Smooth muscle cell (in vitro differentiated cells): ENCODE results near the gene FHOD3. TPM values are rescaled to one million over a fixed set of nuclear protein-coding genes. Genes with fewer than 3 reads are reported as not detected.

Source experiments
- DNase-seq: peaks from one replicate; lab custom pipeline; 2025; ENCODE audit not compliant: unreplicated experiment; lab: John Stamatoyannopoulos, UW
- H2AFZ ChIP-seq: fragments of 200-600 bp; sonication (generic); 2 replicates; pipeline ENCODE4 v1.6.0; 2016; ENCODE audit warnings: antibody characterized with exemption, low read depth, mild to moderate bottlenecking
- H3F3A ChIP-seq: fragments of 200-600 bp; sonication (generic); 2 replicates; pipeline ENCODE4 v1.6.0; 2017; ENCODE audit warnings: antibody characterized with exemption, low read depth
- H3K27ac ChIP-seq: fragments of 200-600 bp; sonication (generic); 2 replicates; pipeline ENCODE4 v1.5.1; 2016; ENCODE audit warnings: low read depth, mild to moderate bottlenecking
- H3K27me3 ChIP-seq: fragments of 200-600 bp; sonication (generic); 2 replicates; pipeline ENCODE4 v1.6.1; 2016; ENCODE audit warnings: low read depth, mild to moderate bottlenecking
- H3K36me3 ChIP-seq: fragments of 200-600 bp; sonication (generic); 2 replicates; pipeline ENCODE4 v1.5.1; 2016; ENCODE audit warnings: low read depth
- H3K4me1 ChIP-seq: fragments of 200-600 bp; sonication (generic); 2 replicates; pipeline ENCODE4 v1.5.1; 2016; ENCODE audit warnings: low read depth
- H3K4me2 ChIP-seq: fragments of 200-600 bp; sonication (generic); 2 replicates; pipeline ENCODE4 v1.6.0; 2016; ENCODE audit warnings: mild to moderate bottlenecking
- H3K4me3 ChIP-seq: fragments of 200-600 bp; sonication (generic); 2 replicates; pipeline ENCODE4 v1.5.1; 2016; ENCODE audit warnings: mild to moderate bottlenecking
- H3K79me2 ChIP-seq: fragments of 200-600 bp; sonication (generic); 2 replicates; pipeline ENCODE4 v1.6.0; 2016; ENCODE audit warnings: low read depth, mild to moderate bottlenecking
- H3K9ac ChIP-seq: fragments of 200-600 bp; sonication (generic); 2 replicates; pipeline ENCODE4 v1.6.0; 2016; ENCODE audit warnings: low read depth
- H3K9me3 ChIP-seq: fragments of 200-600 bp; sonication (generic); replicated peaks from 2 replicates; pipeline ENCODE4 v1.5.1; 2016; ENCODE audit warnings: low read depth
- H4K20me1 ChIP-seq: fragments of 200-600 bp; sonication (generic); 2 replicates; pipeline ENCODE4 v1.6.0; 2016; ENCODE audit warnings: low read depth
- CTCF ChIP-seq: fragments of 200-600 bp; sonication (generic); IDR thresholded peaks from 2 replicates; pipeline ENCODE4 v1.5.1; 2017; ENCODE audit warnings: borderline replicate concordance, mild to moderate bottlenecking, antibody characterized with exemption; ENCODE audit not compliant: insufficient read depth, poor library complexity, severe bottlenecking
- WGBS: methylation state at CpG from one replicate; pipeline ENCODE4 v1.1.7; 2016; ENCODE audit warnings: low lambda C conversion rate; 5-methylcytosine and 5-hydroxymethylcytosine counted together
- polyA plus RNA-seq: library from polyadenylated mRNA; unstranded; fragments of >200 nt; fragmentation: Nextera tagmentation; extraction: Ambion mirVana; gene quantifications from 2 replicates; pipeline ENCODE4 v1.2.1, GENCODE V29; 2016
- total RNA-seq: library from RNA; depleted of rRNA; stranded (reverse); fragments of >200 nt; gene quantifications from 2 replicates; pipeline ENCODE4 v1.2.3, GENCODE V29; 2014

Gene FHOD3
- total and polyA plus RNA-seq, 2 experiments from 2014 or later, result 6.3 to 19.4 TPM

- Histone ChIP-seq H3K79me2 (peaks cover 55% of the 10 kb centered on the region), H3K27me3 (no peaks in the 10 kb centered on the region), H3K9me3 (no peaks in the 10 kb centered on the region), H3K4me2 (no peak overlapping the region), H3K36me3 (no peaks in the 10 kb centered on the region), H3F3A (peaks cover 5% of the 10 kb centered on the region), H3K4me3 (no peak overlapping the region), H3K27ac (no peak overlapping the region), H3K4me1 (peaks cover 24% of the 10 kb centered on the region), H3K9ac (no peak overlapping the region), H2AFZ (no peak overlapping the region), H4K20me1 (no peaks in the 10 kb centered on the region)
- 96% methylated on average over 3 of the region's 3 CpGs for WGBS
- no peak for TF ChIP-seq CTCF
- no peak for DNase-seq
Measured at GRCh38 chr18:36304723-36305122, 7.2 kb downstream of the FHOD3 start.

GRCh38 chr18:36305375-36305774 is 7.9 kb downstream of the FHOD3 start:
- H3K9me3 ChIP-seq, result no peaks in the 10 kb centered on the region
- peaks cover 22% of the 10 kb centered on the region for H3K4me1 ChIP-seq
- 88% methylated on average over 2 of the region's 2 CpGs for WGBS
- H4K20me1 ChIP-seq, result no peaks in the 10 kb centered on the region
- H3K9ac ChIP-seq, result no peak overlapping the region
- peaks cover 8% of the 10 kb centered on the region for H3F3A ChIP-seq
- H3K4me2 ChIP-seq, result no peak overlapping the region
- H3K27ac ChIP-seq, result no peak overlapping the region
- no peak for TF ChIP-seq CTCF
- H3K79me2 ChIP-seq, result peaks cover 53% of the 10 kb centered on the region
- no peaks in the 10 kb centered on the region for H3K36me3 ChIP-seq
- H2AFZ ChIP-seq, result no peak overlapping the region
- no peaks in the 10 kb centered on the region for H3K27me3 ChIP-seq
- no peak overlapping the region for H3K4me3 ChIP-seq
- no peak for DNase-seq

GRCh38 chr18:36307513-36307912 is 10.0 kb downstream of the FHOD3 start:
- H3K9ac ChIP-seq, result no peak overlapping the region
- no peak for TF ChIP-seq CTCF
- H3K79me2 ChIP-seq, result peaks cover 46% of the 10 kb centered on the region
- H3K4me3 ChIP-seq, result no peak overlapping the region
- H2AFZ ChIP-seq, result no peak overlapping the region
- H3K4me2 ChIP-seq, result no peak overlapping the region
- H4K20me1 ChIP-seq, result no peaks in the 10 kb centered on the region
- peaks cover 8% of the 10 kb centered on the region for H3F3A ChIP-seq
- no peaks in the 10 kb centered on the region for H3K36me3 ChIP-seq
- no peak for DNase-seq
- peak overlapping the region; percentile 9 for H3K27ac ChIP-seq
- no peaks in the 10 kb centered on the region for H3K27me3 ChIP-seq
- H3K9me3 ChIP-seq, result no peaks in the 10 kb centered on the region
- peaks cover 16% of the 10 kb centered on the region for H3K4me1 ChIP-seq

DNA sequence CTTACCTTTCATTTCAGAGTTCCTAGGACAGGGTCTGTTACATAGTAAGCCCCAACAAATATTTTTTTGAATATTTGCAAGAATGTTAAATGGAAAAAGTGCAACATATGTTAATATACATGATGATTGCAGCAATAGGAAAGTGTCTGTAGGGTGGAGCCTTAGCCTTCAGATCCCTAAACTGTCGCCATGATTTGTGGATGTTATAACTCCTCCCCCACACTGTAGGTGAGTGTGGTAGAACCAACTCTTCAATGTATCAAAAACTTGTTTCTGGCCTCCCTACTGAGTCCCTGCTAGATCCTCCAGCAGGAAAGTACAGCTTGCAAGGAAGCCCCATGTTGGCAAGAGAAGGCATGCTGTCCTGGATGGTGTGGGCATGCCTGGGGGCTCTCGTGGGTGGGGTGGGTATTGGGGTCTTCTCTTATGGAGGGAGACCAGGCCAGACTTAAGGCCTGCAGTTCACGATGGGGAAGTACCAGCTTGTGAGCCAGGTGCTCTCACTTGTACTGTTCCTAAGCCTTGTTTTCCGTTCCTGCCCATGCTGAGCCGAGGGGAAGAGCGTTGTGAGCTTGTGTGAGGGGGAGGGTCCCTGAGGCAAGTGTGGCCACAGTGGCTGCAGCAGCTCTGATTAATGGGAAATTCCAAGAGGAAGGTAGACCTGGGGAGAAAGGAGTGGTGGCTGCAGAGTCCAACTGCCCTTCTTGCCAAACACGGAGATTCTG is 11.4 kb downstream of the FHOD3 start:
- TF ChIP-seq CTCF, result no peak
- Histone ChIP-seq H3K27ac (peak overlapping the region; percentile 95), H2AFZ (no peak overlapping the region), H3K4me2 (peak overlapping the region; percentile 63), H3F3A (peaks cover 8% of the 10 kb centered on the region), H3K36me3 (no peaks in the 10 kb centered on the region), H3K9ac (peak overlapping the region; percentile 31), H3K4me3 (no peak overlapping the region), H4K20me1 (no peaks in the 10 kb centered on the region), H3K4me1 (peaks cover 10% of the 10 kb centered on the region), H3K9me3 (no peaks in the 10 kb centered on the region), H3K27me3 (no peaks in the 10 kb centered on the region), H3K79me2 (peaks cover 49% of the 10 kb centered on the region)
- 59% methylated on average over 7 of the region's 7 CpGs for WGBS
- DNase-seq, result no peak
